Parathyroid adenoma (tissue), 2 donors: ENCODE results near the gene CDRT15.

ENCODE experiments used
- H2AFZ ChIP-seq: fragments of 300-600 bp; sonication (generic); one replicate; pipeline ENCODE4 v1.7.0; 2017; ENCODE audit warnings: antibody characterized with exemption, mild to moderate bottlenecking
- H3K27ac ChIP-seq: fragments of 300-600 bp; sonication (generic); one replicate; pipeline ENCODE4 v1.7.0; 2017
- H3K27me3 ChIP-seq: fragments of 300-600 bp; sonication (generic); one replicate; pipeline ENCODE4 v1.7.0; 2017; ENCODE audit warnings: low read length; ENCODE audit not compliant: control insufficient read depth, insufficient read depth
- H3K36me3 ChIP-seq: fragments of 300-600 bp; sonication (generic); one replicate; pipeline ENCODE4 v1.7.0; 2017; ENCODE audit warnings: low read length; ENCODE audit not compliant: control insufficient read depth, insufficient read depth
- H3K4me1 ChIP-seq: fragments of 300-600 bp; sonication (generic); one replicate; pipeline ENCODE4 v1.7.0; 2017; ENCODE audit warnings: control low read depth
- H3K4me2 ChIP-seq: fragments of 300-600 bp; sonication (generic); one replicate; pipeline ENCODE4 v1.7.0; 2017; ENCODE audit warnings: low read length
- H3K4me3 ChIP-seq: fragments of 300-600 bp; sonication (generic); one replicate; pipeline ENCODE4 v1.7.0; 2017; ENCODE audit warnings: low read depth, low read length
- H3K79me2 ChIP-seq: fragments of 300-600 bp; sonication (generic); one replicate; pipeline ENCODE4 v1.7.0; 2017; ENCODE audit warnings: control low read depth
- H3K9ac ChIP-seq: fragments of 300-600 bp; sonication (generic); one replicate; pipeline ENCODE4 v1.7.0; 2017; ENCODE audit warnings: mild to moderate bottlenecking
- H3K9me3 ChIP-seq: fragments of 300-600 bp; sonication (generic); one replicate; pipeline ENCODE4 v1.7.0; 2017; ENCODE audit warnings: low read length; ENCODE audit not compliant: control insufficient read depth
- TF ChIP-seq, protein P1 (sequence below): fragments of 300-600 bp; sonication (generic); IDR thresholded peaks from one replicate; pipeline ENCODE4 v1.7.0; 2017; ENCODE audit warnings: antibody characterized with exemption, mild to moderate bottlenecking
- donor health status: primary hyperparathyroidism.

The CDRT15 gene

DNA sequence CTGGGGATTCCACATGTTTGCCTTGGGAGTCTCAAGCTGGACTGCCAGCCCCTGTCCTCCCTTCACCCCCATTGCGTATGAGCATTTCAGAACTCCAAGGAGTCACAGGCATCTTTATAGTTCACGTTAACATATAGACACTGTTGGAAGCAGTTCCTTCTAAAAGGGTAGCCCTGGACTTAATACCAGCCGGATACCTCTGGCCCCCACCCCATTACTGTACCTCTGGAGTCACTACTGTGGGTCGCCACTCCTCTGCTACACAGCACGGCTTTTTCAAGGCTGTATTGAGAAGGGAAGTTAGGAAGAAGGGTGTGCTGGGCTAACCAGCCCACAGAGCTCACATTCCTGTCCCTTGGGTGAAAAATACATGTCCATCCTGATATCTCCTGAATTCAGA, 28.9 kb downstream of the CDRT15 start:
- no peak overlapping the region for H3K27ac ChIP-seq
- H3K4me3 ChIP-seq, result no peak overlapping the region
- H3K9ac ChIP-seq, result no peak overlapping the region
- no peaks in the 10 kb centered on the region for H3K79me2 ChIP-seq
- H3K4me2 ChIP-seq, result no peak overlapping the region
- H3K36me3 ChIP-seq, result no peaks in the 10 kb centered on the region
- TF ChIP-seq, protein P1, sequence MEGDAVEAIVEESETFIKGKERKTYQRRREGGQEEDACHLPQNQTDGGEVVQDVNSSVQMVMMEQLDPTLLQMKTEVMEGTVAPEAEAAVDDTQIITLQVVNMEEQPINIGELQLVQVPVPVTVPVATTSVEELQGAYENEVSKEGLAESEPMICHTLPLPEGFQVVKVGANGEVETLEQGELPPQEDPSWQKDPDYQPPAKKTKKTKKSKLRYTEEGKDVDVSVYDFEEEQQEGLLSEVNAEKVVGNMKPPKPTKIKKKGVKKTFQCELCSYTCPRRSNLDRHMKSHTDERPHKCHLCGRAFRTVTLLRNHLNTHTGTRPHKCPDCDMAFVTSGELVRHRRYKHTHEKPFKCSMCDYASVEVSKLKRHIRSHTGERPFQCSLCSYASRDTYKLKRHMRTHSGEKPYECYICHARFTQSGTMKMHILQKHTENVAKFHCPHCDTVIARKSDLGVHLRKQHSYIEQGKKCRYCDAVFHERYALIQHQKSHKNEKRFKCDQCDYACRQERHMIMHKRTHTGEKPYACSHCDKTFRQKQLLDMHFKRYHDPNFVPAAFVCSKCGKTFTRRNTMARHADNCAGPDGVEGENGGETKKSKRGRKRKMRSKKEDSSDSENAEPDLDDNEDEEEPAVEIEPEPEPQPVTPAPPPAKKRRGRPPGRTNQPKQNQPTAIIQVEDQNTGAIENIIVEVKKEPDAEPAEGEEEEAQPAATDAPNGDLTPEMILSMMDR, result no peak
- no peaks in the 10 kb centered on the region for H3K27me3 ChIP-seq
- H2AFZ ChIP-seq, result no peak overlapping the region
- no peaks in the 10 kb centered on the region for H3K9me3 ChIP-seq
- H3K4me1 ChIP-seq, result peaks cover 5% of the 10 kb centered on the region

GRCh38 chr17:14206891-14207290, 29.8 kb downstream of the CDRT15 start:
- H3K79me2 ChIP-seq, result no peaks in the 10 kb centered on the region

DNA sequence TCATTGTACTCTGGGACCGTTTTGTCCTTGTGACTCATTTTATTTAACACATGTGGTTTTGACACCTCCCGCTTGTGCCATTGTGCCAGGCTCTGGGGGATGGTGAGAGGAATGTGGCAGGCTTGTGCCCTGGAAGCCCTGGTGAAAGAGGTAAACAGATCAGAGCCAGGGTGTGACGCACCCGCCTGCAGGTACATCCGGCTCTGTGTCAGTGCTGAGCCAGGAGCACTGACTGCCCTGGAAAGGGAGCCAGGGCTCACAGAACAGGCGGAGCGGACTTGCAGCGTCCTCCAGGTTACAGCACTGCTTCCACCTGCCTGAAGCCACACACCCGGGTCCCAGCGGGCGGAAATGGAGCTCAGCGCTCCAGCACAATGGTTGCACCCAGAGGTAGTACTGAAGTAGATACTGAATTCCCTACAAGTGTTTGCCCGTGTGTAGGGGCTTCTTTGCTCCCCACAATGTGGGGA, 30.6 kb downstream of the CDRT15 start:
- no peak overlapping the region for H3K27ac ChIP-seq
- no peaks in the 10 kb centered on the region for H3K36me3 ChIP-seq
- no peaks in the 10 kb centered on the region for H3K79me2 ChIP-seq
- no peak overlapping the region for H3K9ac ChIP-seq
- H3K4me1 ChIP-seq, result peaks cover 5% of the 10 kb centered on the region
- TF ChIP-seq, protein P1, result no peak
- H3K4me2 ChIP-seq, result no peak overlapping the region
- H3K9me3 ChIP-seq, result no peaks in the 10 kb centered on the region
- H2AFZ ChIP-seq, result no peak overlapping the region
- no peak overlapping the region for H3K4me3 ChIP-seq
- H3K27me3 ChIP-seq, result no peaks in the 10 kb centered on the region

More at GRCh38 chr17:14206891-14207290, 29.8 kb downstream of the CDRT15 start:
- H3K27me3 ChIP-seq, result no peaks in the 10 kb centered on the region
- H3K27ac ChIP-seq, result no peak overlapping the region
- H2AFZ ChIP-seq, result no peak overlapping the region
- H3K9ac ChIP-seq, result no peak overlapping the region
- peaks cover 5% of the 10 kb centered on the region for H3K4me1 ChIP-seq
- H3K4me3 ChIP-seq, result no peak overlapping the region
- H3K9me3 ChIP-seq, result no peaks in the 10 kb centered on the region
- TF ChIP-seq, protein P1, result no peak
- no peaks in the 10 kb centered on the region for H3K36me3 ChIP-seq
- no peak overlapping the region for H3K4me2 ChIP-seq

DNA sequence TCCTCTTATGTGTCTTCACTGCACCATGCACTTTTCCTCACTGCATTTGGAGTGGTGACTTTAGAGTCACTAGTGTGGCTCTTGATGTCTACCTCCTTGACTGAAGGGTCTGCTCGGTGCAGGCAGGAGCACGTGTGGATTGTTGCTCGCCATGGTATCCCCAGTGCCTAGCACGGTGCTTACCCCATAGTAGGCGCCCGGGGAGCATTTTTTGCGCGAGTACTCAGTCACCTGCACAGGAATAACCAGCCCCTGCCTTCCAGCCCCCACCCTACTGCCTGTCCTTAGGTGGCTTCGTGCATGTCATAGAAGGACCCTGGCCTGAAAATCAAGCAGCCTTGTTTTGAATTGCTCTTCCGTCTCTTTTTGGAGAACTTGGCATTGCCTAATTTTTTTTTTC, 31.3 kb downstream of the CDRT15 start:
- no peak overlapping the region for H3K27ac ChIP-seq
- TF ChIP-seq, protein P1, result no peak
- no peak overlapping the region for H3K9ac ChIP-seq
- no peak overlapping the region for H2AFZ ChIP-seq
- no peaks in the 10 kb centered on the region for H3K9me3 ChIP-seq
- no peaks in the 10 kb centered on the region for H3K79me2 ChIP-seq
- H3K27me3 ChIP-seq, result no peaks in the 10 kb centered on the region
- H3K4me2 ChIP-seq, result no peak overlapping the region
- peaks cover 5% of the 10 kb centered on the region for H3K4me1 ChIP-seq
- H3K4me3 ChIP-seq, result no peak overlapping the region
- H3K36me3 ChIP-seq, result no peaks in the 10 kb centered on the region

DNA sequence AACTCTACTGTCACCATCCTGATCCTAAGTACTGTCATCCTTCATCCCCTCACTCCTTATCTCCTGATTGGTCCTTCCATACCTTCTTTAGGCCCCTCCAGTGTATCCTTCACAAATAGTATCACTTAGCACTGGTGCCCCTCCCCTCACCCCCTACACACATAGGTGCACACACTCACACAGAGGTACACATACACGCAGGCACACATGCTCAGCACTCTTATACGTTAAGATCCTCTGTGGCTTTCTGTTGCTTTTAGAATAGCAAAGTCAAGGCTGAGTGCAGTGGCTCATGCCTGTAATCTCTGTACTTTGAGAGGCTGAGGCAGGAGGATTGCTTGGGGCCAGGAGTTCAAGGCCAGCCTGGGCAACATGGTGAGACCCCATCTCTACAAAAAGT, 32.1 kb downstream of the CDRT15 start:
- no peaks in the 10 kb centered on the region for H3K79me2 ChIP-seq
- no peak overlapping the region for H3K27ac ChIP-seq
- H3K4me2 ChIP-seq, result no peak overlapping the region
- TF ChIP-seq, protein P1, result no peak
- no peak overlapping the region for H2AFZ ChIP-seq
- H3K36me3 ChIP-seq, result no peaks in the 10 kb centered on the region
- H3K4me1 ChIP-seq, result peaks cover 5% of the 10 kb centered on the region
- no peaks in the 10 kb centered on the region for H3K27me3 ChIP-seq
- no peak overlapping the region for H3K9ac ChIP-seq
- H3K4me3 ChIP-seq, result no peak overlapping the region
- no peaks in the 10 kb centered on the region for H3K9me3 ChIP-seq
